Aorta (tissue), 5 donors: ENCODE results near the gene KRTAP5-2. TPM values are rescaled to one million over a fixed set of nuclear protein-coding genes. Genes with fewer than 3 reads are reported as not detected.

Experiments
- ATAC-seq: fragments of 200-7000 bp; cut with Tn5 transposase; one replicate; pipeline ENCODE4 v1.9.1; 2022; ENCODE audit warnings: moderate library complexity; ENCODE audit not compliant: low FRiP score
- DNase-seq, 2 donors: peaks; one replicate each; pipeline ENCODE4 v3.0.0-alpha.2; 2020
- H3K27ac ChIP-seq, 2 donors: one replicate each; pipeline ENCODE4 v1.5.1; 2013; ENCODE audit warnings: low read length in 2 of 2, mild to moderate bottlenecking in 2 of 2, moderate library complexity in 2 of 2, control low read depth in 1 of 2, inconsistent platforms in 1 of 2, low read depth in 1 of 2
- H3K27me3 ChIP-seq, 2 donors: one replicate each; pipeline ENCODE4 v1.6.1; 2013; ENCODE audit warnings: control low read depth in 1 of 2, low read length in 1 of 2, mild to moderate bottlenecking in 1 of 2, moderate library complexity in 1 of 2; ENCODE audit not compliant: insufficient read depth in 2 of 2, control insufficient read depth in 1 of 2
- H3K36me3 ChIP-seq, 2 donors: one replicate each; pipeline ENCODE4 v1.6.1; 2013; ENCODE audit warnings: control low read depth in 1 of 2, low read length in 1 of 2, mild to moderate bottlenecking in 1 of 2; ENCODE audit not compliant: insufficient read depth in 2 of 2, control insufficient read depth in 1 of 2
- H3K4me1 ChIP-seq, 2 donors: one replicate each; pipeline ENCODE4 v1.6.1; 2013; ENCODE audit warnings: low read length in 2 of 2, control low read depth in 1 of 2, mild to moderate bottlenecking in 1 of 2, moderate library complexity in 1 of 2; ENCODE audit not compliant: insufficient read depth in 2 of 2, control insufficient read depth in 1 of 2
- H3K4me3 ChIP-seq, 2 donors: one replicate each; pipeline ENCODE4 v1.5.1; 2013; ENCODE audit warnings: low read length in 2 of 2, control low read depth in 1 of 2, mild to moderate bottlenecking in 1 of 2
- H3K9me3 ChIP-seq: one replicate; pipeline ENCODE4 v1.6.1; 2013; ENCODE audit warnings: mild to moderate bottlenecking, low read length; ENCODE audit not compliant: control insufficient read depth
- WGBS, 2 donors: extraction: QIAGEN DNeasy Blood & Tissue Kit; methylation state at CpG; one replicate each; pipeline ENCODE4 v1.1.7; 2013; 5-methylcytosine and 5-hydroxymethylcytosine counted together
- intact Hi-C, 2 donors: fragments of 100-400 bp; cut with DNase I; formaldehyde crosslinking; loops; one replicate each; pipeline versions ENCODE4 v1.14.2 to v1.15.0; 2022
- polyA plus RNA-seq, 2 donors: library from polyadenylated mRNA; stranded (reverse); fragments of 200-250 nt; gene quantifications; one replicate each; pipeline ENCODE4 v1.2.3, GENCODE V29; 2013
- total RNA-seq, 2 donors: library from RNA; stranded (reverse); fragmentation: NEBNext Ultra II Directional; extraction: Animal tissue kit (Norgen Biotek cat#: 25700); gene quantifications; one replicate each; pipeline ENCODE4 v1.2.1, GENCODE V29; 2021
- donor health status: healthy with polysubstance abuse.
- donor health status: Bipolar disorder and iron deficiency.
- donor health status: DM: no; HTN: no; CAD: no.
- donor health status: DM: no; HTN: no; CAD: no.
- donor health status: DM: yes; HTN: yes; CAD: no.

KRTAP5-2 gene
- total and polyA plus RNA-seq, 4 donors, result not detected

- H3K4me1 ChIP-seq, result no peaks in the 10 kb centered on the region
Observed at GRCh38 chr11:1549338-1550330, 48.5 kb downstream of the KRTAP5-2 start.

GRCh38 chr11:1548221-1549070 lies 49.6 kb downstream of the KRTAP5-2 start:
- peak; percentile 83 to 92 for DNase-seq
- Histone ChIP-seq H3K4me1 (no peaks in the 10 kb centered on the region), H3K9me3 (no peaks in the 10 kb centered on the region), H3K27ac (peak overlapping the region; percentile 53 to 68), H3K36me3 (no peaks in the 10 kb centered on the region), H3K27me3 (no peaks in the 10 kb centered on the region), H3K4me3 (no peak overlapping the region)
- intact Hi-C loops, result loop anchor here (5.0 kb wide), 1 partner anchor 79 kb away; the partner anchor contains the start of gene KRTAP5-5 (in 2 of the 2)
- peak; percentile 77 for ATAC-seq
- WGBS, 2 donors, result 5 to 8% methylated on average over 24 to 34 of the region's 34 CpGs

More at GRCh38 chr11:1549338-1550330, 48.5 kb downstream of the KRTAP5-2 start:
- no peaks in the 10 kb centered on the region for H3K27me3 ChIP-seq
- DNase-seq (no peak), ATAC-seq (no peak)
- intact Hi-C loops, result loop anchor here (5.0 kb wide), 1 partner anchor 78 kb away; the partner anchor contains the start of gene KRTAP5-5 (in 2 of the 2)
- H3K4me3 ChIP-seq, result no peak overlapping the region
- no peaks in the 10 kb centered on the region for H3K36me3 ChIP-seq
- WGBS, 2 donors, result 93 to 97% methylated on average over 12 to 13 of the region's 13 CpGs
- no peaks in the 10 kb centered on the region for H3K9me3 ChIP-seq
- peak overlapping the region; percentile 11 to 68 for H3K27ac ChIP-seq

GRCh38 chr11:1547467-1548098 lies 50.5 kb downstream of the KRTAP5-2 start:
- H3K4me3 ChIP-seq, result no peak overlapping the region
- no peaks in the 10 kb centered on the region for H3K4me1 ChIP-seq
- 33 to 35% methylated on average over 31 to 33 of the region's 33 CpGs for WGBS, 2 donors
- intact Hi-C loops, result loop anchor here (1.0 to 5.0 kb wide), 2 partner anchors 27 to 80 kb away; partner anchors contain the start of gene KRTAP5-5 (in 2 of the 2)
- ATAC-seq (peak; percentile 22), DNase-seq (no peak)
- no peaks in the 10 kb centered on the region for H3K27me3 ChIP-seq
- H3K27ac ChIP-seq, result peak overlapping the region in 1 of 2 donors; percentile 0
- H3K36me3 ChIP-seq, result no peaks in the 10 kb centered on the region
- no peaks in the 10 kb centered on the region for H3K9me3 ChIP-seq

Other genes starting within 250 kb of the KRTAP5-2 start
- 1 to 10 TPM in 1 of 2 donors, under 1 TPM in 1; 0.55 to 1.0 TPM for gene BRSK2, start 208.4 kb downstream of the KRTAP5-2 start, total RNA-seq
- gene BRSK2, start 208.4 kb downstream of the KRTAP5-2 start, polyA plus RNA-seq, result under 1 TPM; 0.61 to 0.63 TPM
- gene MOB2, start 111.5 kb downstream of the KRTAP5-2 start, total RNA-seq, result 10 to 100 TPM; 51.3 to 65.8 TPM
- gene MOB2, start 111.5 kb downstream of the KRTAP5-2 start, polyA plus RNA-seq, result 100 to 1,000 TPM in 1 of 2 donors, 10 to 100 TPM in 1; 32.4 to 104 TPM
- 10 to 100 TPM in 1 of 2 donors, 1 to 10 TPM in 1; 9.4 to 39.3 TPM for gene DUSP8, start 26.0 kb downstream of the KRTAP5-2 start, total RNA-seq
- 1 to 10 TPM; 2.3 to 6.5 TPM for gene DUSP8, start 26.0 kb downstream of the KRTAP5-2 start, polyA plus RNA-seq
- gene KRTAP5-1, start 13.0 kb downstream of the KRTAP5-2 start, total RNA-seq, result not detected
- gene KRTAP5-1, start 13.0 kb downstream of the KRTAP5-2 start, polyA plus RNA-seq, result not detected
- not detected for gene KRTAP5-3, start 10.2 kb upstream of the KRTAP5-2 start, total RNA-seq
- gene KRTAP5-3, start 10.2 kb upstream of the KRTAP5-2 start, polyA plus RNA-seq, result not detected
- not detected for gene KRTAP5-4, start 23.8 kb upstream of the KRTAP5-2 start, total RNA-seq
- gene KRTAP5-4, start 23.8 kb upstream of the KRTAP5-2 start, polyA plus RNA-seq, result not detected
- not detected for gene KRTAP5-5, start 31.5 kb upstream of the KRTAP5-2 start, total RNA-seq
- gene KRTAP5-5, start 31.5 kb upstream of the KRTAP5-2 start, polyA plus RNA-seq, result not detected
- not detected for gene KRTAP5-6, start 98.9 kb upstream of the KRTAP5-2 start, total RNA-seq
- not detected for gene KRTAP5-6, start 98.9 kb upstream of the KRTAP5-2 start, polyA plus RNA-seq
- gene IFITM10, start 152.3 kb upstream of the KRTAP5-2 start, total RNA-seq, result 10 to 100 TPM; 10.7 to 15.0 TPM
- 10 to 100 TPM in 1 of 2 donors, 1 to 10 TPM in 1; 1.9 to 47.7 TPM for gene IFITM10, start 152.3 kb upstream of the KRTAP5-2 start, polyA plus RNA-seq
- 100 to 1,000 TPM; 473 to 535 TPM for gene CTSD, start 165.6 kb upstream of the KRTAP5-2 start, total RNA-seq
- gene CTSD, start 165.6 kb upstream of the KRTAP5-2 start, polyA plus RNA-seq, result 100 to 1,000 TPM; 619 to 646 TPM
- gene SYT8, start 236.7 kb upstream of the KRTAP5-2 start, total RNA-seq, result under 1 TPM; 0.19 to 0.75 TPM
- gene SYT8, start 236.7 kb upstream of the KRTAP5-2 start, polyA plus RNA-seq, result 10 to 100 TPM in 1 of 2 donors, 1 to 10 TPM in 1; 6.4 to 14.3 TPM
- gene TNNI2, start 240.7 kb upstream of the KRTAP5-2 start, total RNA-seq, result 1 to 10 TPM in 1 of 2 donors, under 1 TPM in 1; 0.81 to 2.2 TPM
- gene TNNI2, start 240.7 kb upstream of the KRTAP5-2 start, polyA plus RNA-seq, result under 1 TPM; 0.75 to 0.82 TPM